GM23248 (cell line): ENCODE measurements around the gene NFATC2. TPM values are rescaled to one million over a fixed set of nuclear protein-coding genes. Genes with fewer than 3 reads are reported as not detected.

ENCODE experiments used
- DNase-seq: peaks from one replicate; pipeline ENCODE4 v3.0.0-alpha.2; 2015
- H2AFZ ChIP-seq: fragments of 200-600 bp; sonication (generic); 2 replicates; pipeline ENCODE4 v1.6.1; 2016; ENCODE audit warnings: antibody characterized with exemption
- H3F3A ChIP-seq: fragments of 200-600 bp; sonication (generic); 2 replicates; pipeline ENCODE4 v1.6.1; 2016; ENCODE audit warnings: mild to moderate bottlenecking, antibody characterized with exemption, mixed run types; ENCODE audit not compliant: insufficient read depth
- H3K27ac ChIP-seq: fragments of 200-600 bp; sonication (generic); 2 replicates; pipeline ENCODE4 v1.5.1; 2016; ENCODE audit warnings: mild to moderate bottlenecking
- H3K27me3 ChIP-seq: fragments of 200-600 bp; sonication (generic); replicated peaks from 2 replicates; pipeline ENCODE4 v1.6.1; 2016; ENCODE audit warnings: mild to moderate bottlenecking; ENCODE audit not compliant: insufficient read depth
- H3K36me3 ChIP-seq: fragments of 200-600 bp; sonication (generic); 2 replicates; pipeline ENCODE4 v1.6.1; 2016; ENCODE audit warnings: low read depth, mild to moderate bottlenecking
- H3K4me1 ChIP-seq: fragments of 200-600 bp; sonication (generic); 2 replicates; pipeline ENCODE4 v1.6.1; 2016; ENCODE audit warnings: mild to moderate bottlenecking; ENCODE audit not compliant: insufficient read depth
- H3K4me2 ChIP-seq: fragments of 200-600 bp; sonication (generic); one replicate; pipeline ENCODE4 v1.6.1; 2016; ENCODE audit warnings: mild to moderate bottlenecking; ENCODE audit not compliant: unreplicated experiment
- H3K4me3 ChIP-seq: fragments of 200-600 bp; sonication (generic); 2 replicates; pipeline ENCODE4 v1.5.1; 2016; ENCODE audit warnings: mild to moderate bottlenecking
- H3K79me2 ChIP-seq: fragments of 200-600 bp; sonication (generic); 2 replicates; pipeline ENCODE4 v1.6.1; 2016; ENCODE audit warnings: mild to moderate bottlenecking; ENCODE audit not compliant: insufficient read depth
- H3K9ac ChIP-seq: fragments of 200-600 bp; sonication (generic); 2 replicates; pipeline ENCODE4 v1.6.1; 2016; ENCODE audit warnings: mild to moderate bottlenecking
- H3K9me2 ChIP-seq: fragments of 200-600 bp; sonication (generic); 2 replicates; pipeline ENCODE4 v1.6.1; 2016; ENCODE audit warnings: mixed run types, mild to moderate bottlenecking, moderate library complexity; ENCODE audit not compliant: insufficient read depth
- H3K9me3 ChIP-seq: fragments of 200-600 bp; sonication (generic); one replicate; pipeline ENCODE4 v1.6.1; 2017; ENCODE audit warnings: low read depth
- H4K20me1 ChIP-seq: fragments of 200-600 bp; sonication (generic); 2 replicates; pipeline ENCODE4 v1.6.0; 2016; ENCODE audit not compliant: insufficient read depth
- EZH2 ChIP-seq: fragments of 200-600 bp; sonication (generic); IDR thresholded peaks from 2 replicates; pipeline ENCODE4 v1.6.1; 2018; ENCODE audit warnings: antibody characterized with exemption, mild to moderate bottlenecking; ENCODE audit not compliant: insufficient read depth, poor library complexity, severe bottlenecking
- EZH2phosphoT487 ChIP-seq: fragments of 200-600 bp; sonication (generic); IDR thresholded peaks from 2 replicates; pipeline ENCODE4 v1.6.1; 2018; ENCODE audit warnings: antibody characterized with exemption, moderate library complexity, mild to moderate bottlenecking, low read depth; ENCODE audit not compliant: insufficient read depth
- WGBS, 2 experiments: methylation state at CpG; one replicate each; pipeline ENCODE4 v1.1.6; 2015 to 2017; ENCODE audit warnings: low lambda C conversion rate in 2 of 2, low coverage in 1 of 2; ENCODE audit errors: missing lambda C conversion rate in 2 of 2; 5-methylcytosine and 5-hydroxymethylcytosine counted together
- in situ Hi-C: fragments of 300-500 bp; cut with MboI; formaldehyde crosslinking; loops from 2 replicates; pipeline ENCODE4 v1.15.0; 2020
- polyA plus RNA-seq: library from polyadenylated mRNA; unstranded; fragments of >200 nt; fragmentation: Nextera tagmentation; extraction: Ambion mirVana; gene quantifications from 2 replicates; pipeline ENCODE4 v1.2.1, GENCODE V29; 2016
- total RNA-seq: library from RNA; depleted of rRNA; stranded (reverse); fragments of >200 nt; shearing (Covaris generic); gene quantifications from 2 replicates; pipeline ENCODE4 v1.2.3, GENCODE V29; 2014

NFATC2 gene
- total and polyA plus RNA-seq, 2 experiments from 2014 or later, result 0.11 to 0.14 TPM

- H3K4me3 ChIP-seq, result no peak overlapping the region
- H3K9me3 ChIP-seq, result no peaks in the 10 kb centered on the region
- no peaks in the 10 kb centered on the region for H3K9me2 ChIP-seq
- H3K4me1 ChIP-seq, result peaks cover 15% of the 10 kb centered on the region
- WGBS, 2 experiments, result 66 to 69% methylated on average over 7 of the region's 7 CpGs
- peaks cover 5% of the 10 kb centered on the region; the same call in 1 of the 2 replicates for H3F3A ChIP-seq
- no peak for DNase-seq
- H3K9ac ChIP-seq, result no peak overlapping the region
- in situ Hi-C loops, result loop anchor here (25.0 kb wide), 1 partner anchor 695 kb away; no protein-coding TSS in a partner anchor
- no peaks in the 10 kb centered on the region for H3K79me2 ChIP-seq
- H3K27ac ChIP-seq, result no peak overlapping the region
- no peaks in the 10 kb centered on the region for H4K20me1 ChIP-seq
- H2AFZ ChIP-seq, result no peak overlapping the region
- H3K4me2 ChIP-seq, result no peak overlapping the region
- H3K27me3 ChIP-seq, result no peaks in the 10 kb centered on the region
- no peaks in the 10 kb centered on the region for H3K36me3 ChIP-seq
- TF ChIP-seq EZH2phosphoT487 (no peak), EZH2 (no peak)
Measured at GRCh38 chr20:51392614-51393186, 149.8 kb downstream of the NFATC2 start.

GRCh38 chr20:51391926-51392325 is 150.6 kb downstream of the NFATC2 start:
- in situ Hi-C loops, result loop anchor here (25.0 kb wide), 1 partner anchor 695 kb away; no protein-coding TSS in a partner anchor
- H3K27ac ChIP-seq, result no peak overlapping the region
- no peaks in the 10 kb centered on the region for H3K9me2 ChIP-seq
- no peaks in the 10 kb centered on the region for H3K9me3 ChIP-seq
- H3K4me2 ChIP-seq, result no peak overlapping the region
- peaks cover 15% of the 10 kb centered on the region for H3K4me1 ChIP-seq
- no peaks in the 10 kb centered on the region for H3K79me2 ChIP-seq
- no peaks in the 10 kb centered on the region for H3K27me3 ChIP-seq
- 97 to 100% methylated on average over 1 of the region's 1 CpG for WGBS, 2 experiments
- DNase-seq, result no peak
- H3K36me3 ChIP-seq, result no peaks in the 10 kb centered on the region
- H4K20me1 ChIP-seq, result no peaks in the 10 kb centered on the region
- no peak overlapping the region for H3K9ac ChIP-seq
- H3F3A ChIP-seq, result peaks cover 5% of the 10 kb centered on the region; the same call in 1 of the 2 replicates
- H3K4me3 ChIP-seq, result no peak overlapping the region
- no peak for TF ChIP-seq EZH2
- TF ChIP-seq EZH2phosphoT487, result no peak
- no peak overlapping the region for H2AFZ ChIP-seq

GRCh38 chr20:51389543-51390264 is 152.8 kb downstream of the NFATC2 start:
- peaks cover 12% of the 10 kb centered on the region for H3F3A ChIP-seq
- H3K9ac ChIP-seq, result no peak overlapping the region
- H4K20me1 ChIP-seq, result no peaks in the 10 kb centered on the region
- H3K4me2 ChIP-seq, result no peak overlapping the region
- no peaks in the 10 kb centered on the region for H3K9me2 ChIP-seq
- no peak for DNase-seq
- H2AFZ ChIP-seq, result no peak overlapping the region
- no peak overlapping the region for H3K27ac ChIP-seq
- no peaks in the 10 kb centered on the region for H3K79me2 ChIP-seq
- H3K36me3 ChIP-seq, result no peaks in the 10 kb centered on the region
- in situ Hi-C loops, result loop anchor here (25.0 kb wide), 1 partner anchor 698 kb away; no protein-coding TSS in a partner anchor
- no peak for TF ChIP-seq EZH2phosphoT487
- no peak for TF ChIP-seq EZH2
- no peak overlapping the region for H3K4me3 ChIP-seq
- 95 to 98% methylated on average over 11 of the region's 11 CpGs for WGBS, 2 experiments
- peaks cover 15% of the 10 kb centered on the region for H3K4me1 ChIP-seq
- H3K9me3 ChIP-seq, result no peaks in the 10 kb centered on the region
- H3K27me3 ChIP-seq, result no peaks in the 10 kb centered on the region

- Histone ChIP-seq H3K79me2 (no peaks in the 10 kb centered on the region), H3K9me2 (no peaks in the 10 kb centered on the region), H3K4me2 (peak overlapping the region; percentile 14), H3F3A (peaks cover 16% of the 10 kb centered on the region), H3K9me3 (no peaks in the 10 kb centered on the region), H3K4me3 (no peak overlapping the region), H3K36me3 (no peaks in the 10 kb centered on the region), H3K4me1 (peaks cover 19% of the 10 kb centered on the region), H3K27ac (no peak overlapping the region), H2AFZ (no peak overlapping the region), H3K27me3 (no peaks in the 10 kb centered on the region), H4K20me1 (no peaks in the 10 kb centered on the region), H3K9ac (0 out of 2 replicates have a peak overlapping the region, but pooled peaks have one; percentile 4)
- TF ChIP-seq EZH2phosphoT487 (no peak), EZH2 (no peak)
- in situ Hi-C loops, result loop anchor here (25.0 kb wide), 1 partner anchor 698 kb away; no protein-coding TSS in a partner anchor
- 64 to 65% methylated on average over 7 of the region's 7 CpGs for WGBS, 2 experiments
- DNase-seq, result peak; percentile 30
Measured at GRCh38 chr20:51388756-51389542, 153.6 kb downstream of the NFATC2 start.
